ENCODE measurements around the gene ARHGAP23.

Gene ARHGAP23

GRCh38 chr17:38533866-38534497 lies 105.7 kb downstream of the ARHGAP23 start:
- DNase-seq: no peak

GRCh38 chr17:38534498-38534885 lies 106.2 kb downstream of the ARHGAP23 start:
- no peak for DNase-seq

GRCh38 chr17:38535886-38536285 lies 107.6 kb downstream of the ARHGAP23 start:
- DNase-seq: no peak

- no peak for DNase-seq
These were observed 108.4 kb downstream of the ARHGAP23 start for GRCh38 chr17:38536661-38537060.

GRCh38 chr17:38538906-38539305 lies 110.6 kb downstream of the ARHGAP23 start:
- DNase-seq: no peak

- DNase-seq: no peak
These were observed 111.1 kb downstream of the ARHGAP23 start for GRCh38 chr17:38539386-38539785.

GRCh38 chr17:38540514-38541045 lies 112.3 kb downstream of the ARHGAP23 start:
- no peak for DNase-seq

GRCh38 chr17:38541281-38541680 lies 113.0 kb downstream of the ARHGAP23 start:
- DNase-seq: no peak

GRCh38 chr17:38542286-38542685 lies 114.0 kb downstream of the ARHGAP23 start:
- no peak for DNase-seq

GRCh38 chr17:38543403-38544174 lies 115.3 kb downstream of the ARHGAP23 start:
- no peak for DNase-seq

- no peak for DNase-seq
These were observed 116.0 kb downstream of the ARHGAP23 start for GRCh38 chr17:38544175-38544838.

- no peak for DNase-seq
These were observed 116.6 kb downstream of the ARHGAP23 start for GRCh38 chr17:38544839-38545209.

- no peak for DNase-seq
These were observed 117.4 kb downstream of the ARHGAP23 start for GRCh38 chr17:38545531-38546225.

GRCh38 chr17:38546396-38546795 lies 118.1 kb downstream of the ARHGAP23 start:
- DNase-seq: no peak

GRCh38 chr17:38547444-38547843 lies 119.2 kb downstream of the ARHGAP23 start:
- DNase-seq: no peak

- DNase-seq: no peak
These were observed 121.0 kb downstream of the ARHGAP23 start for GRCh38 chr17:38549285-38549684.

GRCh38 chr17:38550661-38551060 lies 122.4 kb downstream of the ARHGAP23 start:
- no peak for DNase-seq

GRCh38 chr17:38551121-38551520 lies 122.9 kb downstream of the ARHGAP23 start:
- no peak for DNase-seq

- no peak for DNase-seq
These were observed 124.1 kb downstream of the ARHGAP23 start for GRCh38 chr17:38552343-38552742.

- DNase-seq: no peak
These were observed 126.4 kb downstream of the ARHGAP23 start for GRCh38 chr17:38554430-38555350.

- no peak for DNase-seq
These were observed 128.0 kb downstream of the ARHGAP23 start for GRCh38 chr17:38556239-38556638.

GRCh38 chr17:38557396-38557795 lies 129.1 kb downstream of the ARHGAP23 start:
- DNase-seq: no peak

All from activated T-cell treated with anti-CD3 and anti-CD28 coated beads for 4 hours (primary cell).